ENCODE data around the gene EIF4H.

Gene EIF4H

DNA sequence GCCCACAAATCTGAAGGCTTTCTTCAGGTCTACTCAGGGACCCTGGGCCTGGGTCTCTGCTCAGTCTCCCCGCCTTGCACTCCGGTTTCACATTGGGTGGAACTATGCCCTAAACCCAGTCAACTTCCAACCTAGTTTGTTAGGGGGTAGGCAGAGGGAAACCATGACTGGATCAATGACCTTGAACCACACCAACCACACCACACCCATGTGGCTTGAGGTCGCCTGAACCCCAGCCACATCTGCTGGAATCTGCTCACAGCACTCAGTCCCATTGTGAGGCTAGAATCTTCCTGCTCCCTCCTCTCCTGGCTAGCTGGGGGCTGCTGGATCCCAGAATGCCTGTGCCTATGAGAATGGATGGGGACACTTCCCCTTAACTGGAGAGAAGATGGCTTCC, 62.1 kb downstream of the EIF4H start:
- TF ChIP-seq, protein P1, sequence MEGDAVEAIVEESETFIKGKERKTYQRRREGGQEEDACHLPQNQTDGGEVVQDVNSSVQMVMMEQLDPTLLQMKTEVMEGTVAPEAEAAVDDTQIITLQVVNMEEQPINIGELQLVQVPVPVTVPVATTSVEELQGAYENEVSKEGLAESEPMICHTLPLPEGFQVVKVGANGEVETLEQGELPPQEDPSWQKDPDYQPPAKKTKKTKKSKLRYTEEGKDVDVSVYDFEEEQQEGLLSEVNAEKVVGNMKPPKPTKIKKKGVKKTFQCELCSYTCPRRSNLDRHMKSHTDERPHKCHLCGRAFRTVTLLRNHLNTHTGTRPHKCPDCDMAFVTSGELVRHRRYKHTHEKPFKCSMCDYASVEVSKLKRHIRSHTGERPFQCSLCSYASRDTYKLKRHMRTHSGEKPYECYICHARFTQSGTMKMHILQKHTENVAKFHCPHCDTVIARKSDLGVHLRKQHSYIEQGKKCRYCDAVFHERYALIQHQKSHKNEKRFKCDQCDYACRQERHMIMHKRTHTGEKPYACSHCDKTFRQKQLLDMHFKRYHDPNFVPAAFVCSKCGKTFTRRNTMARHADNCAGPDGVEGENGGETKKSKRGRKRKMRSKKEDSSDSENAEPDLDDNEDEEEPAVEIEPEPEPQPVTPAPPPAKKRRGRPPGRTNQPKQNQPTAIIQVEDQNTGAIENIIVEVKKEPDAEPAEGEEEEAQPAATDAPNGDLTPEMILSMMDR (IDR thresholded peaks at IDR 0.05), result no peak
- peaks cover 91% of the 10 kb centered on the region for H3K36me3 ChIP-seq

DNA sequence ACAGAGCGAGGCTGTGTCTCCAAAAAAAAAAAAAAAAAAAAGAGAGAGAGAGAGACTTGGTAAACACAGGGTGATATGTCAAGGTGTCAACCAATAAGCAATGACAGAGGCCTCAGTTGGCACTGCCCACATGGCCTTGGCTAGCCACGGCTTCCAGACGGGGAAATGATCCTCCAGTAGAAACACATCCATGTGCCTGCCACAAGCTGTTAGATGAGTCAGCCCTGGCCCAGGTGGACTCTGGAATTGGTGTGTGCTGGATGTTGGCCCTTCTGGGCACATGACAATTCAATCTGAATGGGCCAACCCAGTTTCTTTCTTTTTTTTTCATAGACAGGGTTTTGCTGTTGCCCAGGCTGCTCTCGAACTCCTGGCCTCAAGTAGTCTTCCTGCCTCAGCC, 66.3 kb downstream of the EIF4H start:
- no peak overlapping the region for H3K4me3 ChIP-seq (ENCODE audit: low read depth in 1 of 2, low read length in 1 of 2)
- TF ChIP-seq, protein P1 (IDR thresholded peaks at IDR 0.05), result no peak
- peaks cover 90% of the 10 kb centered on the region for H3K36me3 ChIP-seq
- no peaks in the 10 kb centered on the region for H3K27me3 ChIP-seq
- no peak overlapping the region for H3K27ac ChIP-seq
- H3K9me3 ChIP-seq, result no peaks in the 10 kb centered on the region
- H3K4me1 ChIP-seq (ENCODE audit: control insufficient read depth in 1 of 2, insufficient read depth in 1 of 2, low read depth in 1 of 2, low read length in 1 of 2), result no peaks in the 10 kb centered on the region

More for the DNA sequence above, 62.1 kb downstream of the EIF4H start:
- Histone ChIP-seq H3K4me1 (ENCODE audit: control insufficient read depth in 1 of 2, insufficient read depth in 1 of 2, low read depth in 1 of 2, low read length in 1 of 2) (peaks cover 2 to 5% of the 10 kb centered on the region in 2 experiments), H3K9me3 (no peaks in the 10 kb centered on the region), H3K27me3 (no peaks in the 10 kb centered on the region), H3K4me3 (ENCODE audit: low read depth in 1 of 2, low read length in 1 of 2) (no peak overlapping the region), H3K27ac (no peak overlapping the region)

DNA sequence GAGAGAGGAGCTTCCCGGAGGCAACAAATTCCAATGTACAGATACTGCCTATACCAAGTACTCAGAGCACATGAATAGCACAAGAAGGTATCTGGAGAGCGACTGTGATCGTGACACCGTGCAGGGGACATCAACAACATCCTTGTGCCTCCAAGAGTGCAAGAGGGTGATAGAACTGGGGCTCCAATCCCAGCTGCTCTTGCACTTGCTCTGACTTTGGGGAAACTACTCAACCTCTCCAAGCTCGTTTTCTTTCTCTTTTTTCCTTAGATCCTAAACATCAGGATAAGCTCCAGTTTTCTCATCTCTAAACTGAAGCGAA, 67.9 kb downstream of the EIF4H start:
- no peaks in the 10 kb centered on the region for H3K4me1 ChIP-seq (ENCODE audit: control insufficient read depth in 1 of 2, insufficient read depth in 1 of 2, low read depth in 1 of 2, low read length in 1 of 2)
- no peaks in the 10 kb centered on the region for H3K27me3 ChIP-seq
- H3K4me3 ChIP-seq (ENCODE audit: low read depth in 1 of 2, low read length in 1 of 2), result no peak overlapping the region
- H3K9me3 ChIP-seq, result no peaks in the 10 kb centered on the region
- TF ChIP-seq, protein P1 (IDR thresholded peaks at IDR 0.05), result no peak
- H3K27ac ChIP-seq, result no peak overlapping the region
- H3K36me3 ChIP-seq, result peaks cover 79% of the 10 kb centered on the region

DNA sequence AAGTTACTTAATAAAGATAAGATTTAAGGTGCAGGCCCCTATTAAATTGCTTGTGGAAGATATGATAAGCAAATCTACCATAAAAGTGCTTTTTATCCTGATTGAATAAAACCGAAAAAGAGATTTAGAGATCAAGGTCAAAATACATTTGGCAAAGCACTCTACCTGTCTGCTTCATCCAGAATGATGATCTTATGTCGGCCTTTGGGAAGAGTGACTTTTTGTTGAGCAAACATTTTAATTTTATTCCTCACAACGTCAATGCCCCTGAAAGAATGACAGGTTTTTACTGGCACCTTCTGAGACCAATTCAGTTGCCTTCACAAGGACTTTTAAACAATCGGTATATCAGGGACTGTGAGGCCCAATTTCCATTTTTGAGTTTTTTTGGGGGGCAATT, 72.3 kb downstream of the EIF4H start:
- Histone ChIP-seq H3K27ac (no peak overlapping the region), H3K4me3 (ENCODE audit: low read depth in 1 of 2, low read length in 1 of 2) (no peak overlapping the region), H3K27me3 (no peaks in the 10 kb centered on the region), H3K4me1 (ENCODE audit: control insufficient read depth in 1 of 2, insufficient read depth in 1 of 2, low read depth in 1 of 2, low read length in 1 of 2) (no peaks in the 10 kb centered on the region), H3K9me3 (no peaks in the 10 kb centered on the region), H3K36me3 (peaks cover 80% of the 10 kb centered on the region)
- TF ChIP-seq, protein P1 (IDR thresholded peaks at IDR 0.05), result no peak

Measured in neutrophil (primary cell).